Stimulated activated naive B cell treated with anti-CD40 and anti-IgM and Interleukin-4, amounts not matched to agents 10 μg/mL and 1 μg/mL and 100 μg/mL, for 72 hours (primary cell): ENCODE results near the gene BCAN.

Experiments
- ATAC-seq, 2 donors: fragments of 150-1000 bp; cut with Tn5 transposase; replicated peaks; 2 replicates each; pipeline ENCODE4 v1.10.0; 2021; ENCODE audit warnings: moderate library complexity in 1 of 2
- DNase-seq: peaks from one replicate; pipeline ENCODE4 v3.0.0; 2021
- H3K27ac Mint-ChIP-seq: one replicate; pipeline ENCODE4 v1.8.0; 2022; ENCODE audit warnings: mild to moderate bottlenecking, mixed read lengths
- H3K27me3 Mint-ChIP-seq, 2 donors: one replicate each; pipeline ENCODE4 v1.8.0; 2022; ENCODE audit warnings: mixed read lengths in 2 of 2
- H3K36me3 Mint-ChIP-seq, 2 donors: one replicate each; pipeline ENCODE4 v1.8.0; 2022; ENCODE audit warnings: mixed read lengths in 2 of 2, mild to moderate bottlenecking in 1 of 2
- H3K4me1 Mint-ChIP-seq, 2 donors: one replicate each; pipeline ENCODE4 v1.8.0; 2022; ENCODE audit warnings: mixed read lengths in 2 of 2, mild to moderate bottlenecking in 1 of 2
- H3K4me3 Mint-ChIP-seq, 2 donors: one replicate each; pipeline ENCODE4 v1.8.0; 2022; ENCODE audit warnings: mild to moderate bottlenecking in 2 of 2, mixed read lengths in 2 of 2, moderate library complexity in 1 of 2
- H3K9me3 Mint-ChIP-seq, 2 donors: one replicate each; pipeline ENCODE4 v1.8.0; 2022; ENCODE audit warnings: mixed read lengths in 2 of 2, mild to moderate bottlenecking in 1 of 2

BCAN gene

GRCh38 chr1:156692441-156692924, 50.6 kb downstream of the BCAN start:
- Mint-ChIP-seq H3K4me1 (peaks cover 24 to 29% of the 10 kb centered on the region in 2 donors), H3K27me3 (peaks cover 72 to 79% of the 10 kb centered on the region in 2 donors), H3K9me3 (no peaks in the 10 kb centered on the region), H3K36me3 (peaks cover 0 to 1% of the 10 kb centered on the region in 2 donors), H3K27ac (no peak overlapping the region), H3K4me3 (no peak overlapping the region)
- no peak for ATAC-seq
- no peak for DNase-seq

GRCh38 chr1:156692925-156693847, 51.3 kb downstream of the BCAN start:
- DNase-seq, result no peak
- Mint-ChIP-seq H3K27me3 (peaks cover 78 to 84% of the 10 kb centered on the region in 2 donors), H3K4me1 (peaks cover 24 to 29% of the 10 kb centered on the region in 2 donors), H3K9me3 (no peaks in the 10 kb centered on the region), H3K27ac (no peak overlapping the region), H3K36me3 (peaks cover 0 to 1% of the 10 kb centered on the region in 2 donors), H3K4me3 (peak overlapping the region in 1 of 2 donors; percentile 45)
- ATAC-seq, result no peak

- H3K27ac Mint-ChIP-seq, result no peak overlapping the region
- no peak overlapping the region for H3K4me3 Mint-ChIP-seq
- no peaks in the 10 kb centered on the region for H3K9me3 Mint-ChIP-seq
Measured at GRCh38 chr1:156693848-156694689, 52.2 kb downstream of the BCAN start.

GRCh38 chr1:156694690-156694962, 52.7 kb downstream of the BCAN start:
- DNase-seq, result no peak
- H3K4me3 Mint-ChIP-seq, result no peak overlapping the region
- no peak for ATAC-seq
- H3K27ac Mint-ChIP-seq, result no peak overlapping the region
- peaks cover 81 to 87% of the 10 kb centered on the region in 2 donors for H3K27me3 Mint-ChIP-seq
- peaks cover 5 to 7% of the 10 kb centered on the region in 2 donors for H3K36me3 Mint-ChIP-seq
- no peaks in the 10 kb centered on the region for H3K9me3 Mint-ChIP-seq
- H3K4me1 Mint-ChIP-seq, result peaks cover 19 to 24% of the 10 kb centered on the region in 2 donors

More at GRCh38 chr1:156693848-156694689, 52.2 kb downstream of the BCAN start:
- H3K4me1 Mint-ChIP-seq, result peaks cover 24 to 29% of the 10 kb centered on the region in 2 donors
- peaks cover 81 to 86% of the 10 kb centered on the region in 2 donors for H3K27me3 Mint-ChIP-seq
- ATAC-seq (no peak), DNase-seq (no peak)
- H3K36me3 Mint-ChIP-seq, result peaks cover 4 to 5% of the 10 kb centered on the region in 2 donors

GRCh38 chr1:156696755-156697154, 54.8 kb downstream of the BCAN start:
- peaks cover 7 to 11% of the 10 kb centered on the region in 2 donors for H3K36me3 Mint-ChIP-seq
- ATAC-seq, result no peak
- no peak overlapping the region for H3K4me3 Mint-ChIP-seq
- no peak for DNase-seq
- H3K27ac Mint-ChIP-seq, result no peak overlapping the region
- H3K27me3 Mint-ChIP-seq, result peaks cover 81 to 86% of the 10 kb centered on the region in 2 donors
- no peaks in the 10 kb centered on the region for H3K9me3 Mint-ChIP-seq
- peaks cover 17 to 19% of the 10 kb centered on the region in 2 donors for H3K4me1 Mint-ChIP-seq

GRCh38 chr1:156697481-156697880, 55.6 kb downstream of the BCAN start:
- peaks cover 74 to 84% of the 10 kb centered on the region in 2 donors for H3K27me3 Mint-ChIP-seq
- no peak for DNase-seq
- H3K9me3 Mint-ChIP-seq, result no peaks in the 10 kb centered on the region
- H3K4me1 Mint-ChIP-seq, result peaks cover 9 to 12% of the 10 kb centered on the region in 2 donors
- peak overlapping the region; percentile 31 for H3K27ac Mint-ChIP-seq
- peaks cover 7 to 11% of the 10 kb centered on the region in 2 donors for H3K36me3 Mint-ChIP-seq
- H3K4me3 Mint-ChIP-seq, result no peak overlapping the region
- no peak for ATAC-seq

GRCh38 chr1:156698995-156699394, 57.1 kb downstream of the BCAN start:
- DNase-seq, result no peak
- H3K9me3 Mint-ChIP-seq, result no peaks in the 10 kb centered on the region
- peaks cover 7 to 11% of the 10 kb centered on the region in 2 donors for H3K36me3 Mint-ChIP-seq
- no peak for ATAC-seq
- no peak overlapping the region for H3K4me3 Mint-ChIP-seq
- no peak overlapping the region for H3K27ac Mint-ChIP-seq
- H3K27me3 Mint-ChIP-seq, result peaks cover 70 to 84% of the 10 kb centered on the region in 2 donors
- peaks cover 0 to 4% of the 10 kb centered on the region in 2 donors for H3K4me1 Mint-ChIP-seq

- no peak overlapping the region for H3K27ac Mint-ChIP-seq
- peaks cover 7 to 24% of the 10 kb centered on the region in 2 donors for H3K4me1 Mint-ChIP-seq
- peaks cover 74 to 93% of the 10 kb centered on the region in 2 donors for H3K27me3 Mint-ChIP-seq
- ATAC-seq (no peak), DNase-seq (no peak)
- no peak overlapping the region for H3K4me3 Mint-ChIP-seq
- peaks cover 7 to 11% of the 10 kb centered on the region in 2 donors for H3K36me3 Mint-ChIP-seq
- no peaks in the 10 kb centered on the region for H3K9me3 Mint-ChIP-seq
Measured at GRCh38 chr1:156700736-156701531, 59.0 kb downstream of the BCAN start.

GRCh38 chr1:156703336-156703735, 61.4 kb downstream of the BCAN start:
- Mint-ChIP-seq H3K27me3 (peaks cover 64 to 75% of the 10 kb centered on the region in 2 donors), H3K9me3 (no peaks in the 10 kb centered on the region), H3K4me3 (no peak overlapping the region)

GRCh38 chr1:156703741-156704140, 61.8 kb downstream of the BCAN start:
- H3K27me3 Mint-ChIP-seq, result peaks cover 60 to 71% of the 10 kb centered on the region in 2 donors
- H3K4me3 Mint-ChIP-seq, result no peak overlapping the region

More at GRCh38 chr1:156703336-156703735, 61.4 kb downstream of the BCAN start:
- H3K4me1 Mint-ChIP-seq, result peaks cover 17 to 32% of the 10 kb centered on the region in 2 donors
- DNase-seq (no peak), ATAC-seq (no peak)
- H3K27ac Mint-ChIP-seq, result no peak overlapping the region
- H3K36me3 Mint-ChIP-seq, result peaks cover 7 to 11% of the 10 kb centered on the region in 2 donors

GRCh38 chr1:156704166-156704711, 62.3 kb downstream of the BCAN start:
- Mint-ChIP-seq H3K36me3 (peaks cover 3 to 6% of the 10 kb centered on the region in 2 donors), H3K27ac (no peak overlapping the region), H3K9me3 (no peaks in the 10 kb centered on the region), H3K4me3 (peak overlapping the region; percentile 18 to 85), H3K27me3 (peaks cover 55 to 66% of the 10 kb centered on the region in 2 donors), H3K4me1 (peaks cover 17 to 32% of the 10 kb centered on the region in 2 donors)
- no peak for DNase-seq
- no peak for ATAC-seq

More at GRCh38 chr1:156703741-156704140, 61.8 kb downstream of the BCAN start:
- Mint-ChIP-seq H3K36me3 (peaks cover 6 to 10% of the 10 kb centered on the region in 2 donors), H3K27ac (no peak overlapping the region), H3K9me3 (no peaks in the 10 kb centered on the region), H3K4me1 (peaks cover 17 to 32% of the 10 kb centered on the region in 2 donors)
- ATAC-seq (no peak), DNase-seq (no peak)

GRCh38 chr1:156704930-156705320, 63.0 kb downstream of the BCAN start:
- peak overlapping the region; percentile 85 to 90 for H3K4me3 Mint-ChIP-seq
- H3K36me3 Mint-ChIP-seq, result peaks cover 1% of the 10 kb centered on the region in 2 donors
- no peak for DNase-seq
- H3K9me3 Mint-ChIP-seq, result no peaks in the 10 kb centered on the region
- ATAC-seq, result peak; percentile 27 to 40
- peaks cover 50 to 59% of the 10 kb centered on the region in 2 donors for H3K27me3 Mint-ChIP-seq
- H3K4me1 Mint-ChIP-seq, result peaks cover 17 to 32% of the 10 kb centered on the region in 2 donors
- H3K27ac Mint-ChIP-seq, result peak overlapping the region; percentile 71

- ATAC-seq (peak; percentile 53 to 61), DNase-seq (no peak)
- peak within 1 kb of the TSS; percentile 96 for H3K27ac Mint-ChIP-seq
- H3K36me3 Mint-ChIP-seq, result no peaks in the 10 kb centered on the region
- no peaks in the 10 kb centered on the region for H3K9me3 Mint-ChIP-seq
- peak within 1 kb of the TSS; percentile 85 to 90 for H3K4me3 Mint-ChIP-seq
- H3K4me1 Mint-ChIP-seq, result peaks cover 17 to 32% of the 10 kb centered on the region in 2 donors
- H3K27me3 Mint-ChIP-seq, result peaks cover 47 to 56% of the 10 kb centered on the region in 2 donors
Measured at GRCh38 chr1:156705321-156705917, 63.5 kb downstream of the BCAN start, which contains the start of gene CRABP2. Gene CRABP2, minus strand, starts transcription at chr1:156705583. Its CDS starts 137 bp downstream, at chr1:156705446.
